ENCODE data around the gene SS18L1.

DNA sequence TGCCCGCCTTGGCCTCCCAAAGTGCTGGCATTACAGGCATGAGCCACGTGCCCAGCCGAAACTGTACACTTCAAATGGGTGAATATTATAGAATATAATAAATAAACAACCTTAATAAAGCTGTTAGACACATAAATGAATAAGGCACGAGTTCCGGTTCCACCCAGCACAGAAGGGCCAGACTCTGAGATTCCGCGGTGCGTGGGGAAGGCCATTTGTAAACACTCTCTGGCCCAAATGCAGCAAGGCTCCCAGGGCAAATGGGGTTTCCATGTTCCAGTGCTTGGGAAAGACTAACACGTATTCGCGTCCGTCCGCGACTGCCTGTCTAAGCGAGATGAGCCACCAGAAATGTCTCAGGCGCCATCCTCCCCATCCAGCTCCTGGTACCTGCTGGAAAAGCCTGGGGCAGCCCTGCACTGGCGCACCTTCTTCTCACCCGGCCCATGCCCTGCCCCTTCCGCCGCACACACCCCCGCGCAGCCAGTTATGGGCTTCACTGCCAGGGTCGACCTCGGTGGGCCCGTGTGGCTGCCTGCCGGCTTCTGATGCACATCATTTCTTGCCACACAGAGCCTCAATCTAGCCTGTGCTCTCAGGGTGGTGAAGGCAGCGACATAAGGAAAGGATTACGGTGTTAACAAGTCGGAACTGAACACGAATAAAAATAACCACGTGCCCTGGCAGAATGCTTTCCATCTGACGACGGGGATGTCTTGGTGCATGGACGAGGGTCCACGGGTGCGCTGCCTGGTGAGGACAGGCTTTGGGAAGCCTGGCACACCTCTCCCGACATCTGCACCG lies 26.8 kb upstream of the SS18L1 start:
- TF ChIP-seq POLR2AphosphoS5 (IDR thresholded peaks at IDR 0.05; ENCODE audit: low read depth): no peak
- TF ChIP-seq, protein P1, sequence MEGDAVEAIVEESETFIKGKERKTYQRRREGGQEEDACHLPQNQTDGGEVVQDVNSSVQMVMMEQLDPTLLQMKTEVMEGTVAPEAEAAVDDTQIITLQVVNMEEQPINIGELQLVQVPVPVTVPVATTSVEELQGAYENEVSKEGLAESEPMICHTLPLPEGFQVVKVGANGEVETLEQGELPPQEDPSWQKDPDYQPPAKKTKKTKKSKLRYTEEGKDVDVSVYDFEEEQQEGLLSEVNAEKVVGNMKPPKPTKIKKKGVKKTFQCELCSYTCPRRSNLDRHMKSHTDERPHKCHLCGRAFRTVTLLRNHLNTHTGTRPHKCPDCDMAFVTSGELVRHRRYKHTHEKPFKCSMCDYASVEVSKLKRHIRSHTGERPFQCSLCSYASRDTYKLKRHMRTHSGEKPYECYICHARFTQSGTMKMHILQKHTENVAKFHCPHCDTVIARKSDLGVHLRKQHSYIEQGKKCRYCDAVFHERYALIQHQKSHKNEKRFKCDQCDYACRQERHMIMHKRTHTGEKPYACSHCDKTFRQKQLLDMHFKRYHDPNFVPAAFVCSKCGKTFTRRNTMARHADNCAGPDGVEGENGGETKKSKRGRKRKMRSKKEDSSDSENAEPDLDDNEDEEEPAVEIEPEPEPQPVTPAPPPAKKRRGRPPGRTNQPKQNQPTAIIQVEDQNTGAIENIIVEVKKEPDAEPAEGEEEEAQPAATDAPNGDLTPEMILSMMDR (conservative IDR thresholded peaks at IDR 0.05; ENCODE audit: low read depth in 2 of 2): no peak
- TF ChIP-seq NANOG (IDR thresholded peaks at IDR 0.05; ENCODE audit: borderline replicate concordance): no peak
- no peak for TF ChIP-seq CREB1 (CRISPR knock-in tag; IDR thresholded peaks at IDR 0.05; ENCODE audit: low read depth)
- no peak for TF ChIP-seq EZH2 (IDR thresholded peaks at IDR 0.05; ENCODE audit: low read depth, unreplicated experiment)
- TF ChIP-seq EZH2phosphoT487 (IDR thresholded peaks at IDR 0.05; ENCODE audit: unreplicated experiment): no peak
- TF ChIP-seq ZNF331 (CRISPR knock-in tag; IDR thresholded peaks at IDR 0.05; ENCODE audit: low read depth): no peak
- TF ChIP-seq, protein P2, sequence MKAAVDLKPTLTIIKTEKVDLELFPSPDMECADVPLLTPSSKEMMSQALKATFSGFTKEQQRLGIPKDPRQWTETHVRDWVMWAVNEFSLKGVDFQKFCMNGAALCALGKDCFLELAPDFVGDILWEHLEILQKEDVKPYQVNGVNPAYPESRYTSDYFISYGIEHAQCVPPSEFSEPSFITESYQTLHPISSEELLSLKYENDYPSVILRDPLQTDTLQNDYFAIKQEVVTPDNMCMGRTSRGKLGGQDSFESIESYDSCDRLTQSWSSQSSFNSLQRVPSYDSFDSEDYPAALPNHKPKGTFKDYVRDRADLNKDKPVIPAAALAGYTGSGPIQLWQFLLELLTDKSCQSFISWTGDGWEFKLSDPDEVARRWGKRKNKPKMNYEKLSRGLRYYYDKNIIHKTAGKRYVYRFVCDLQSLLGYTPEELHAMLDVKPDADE (IDR thresholded peaks at IDR 0.05): no peak
- TF ChIP-seq, protein P3, sequence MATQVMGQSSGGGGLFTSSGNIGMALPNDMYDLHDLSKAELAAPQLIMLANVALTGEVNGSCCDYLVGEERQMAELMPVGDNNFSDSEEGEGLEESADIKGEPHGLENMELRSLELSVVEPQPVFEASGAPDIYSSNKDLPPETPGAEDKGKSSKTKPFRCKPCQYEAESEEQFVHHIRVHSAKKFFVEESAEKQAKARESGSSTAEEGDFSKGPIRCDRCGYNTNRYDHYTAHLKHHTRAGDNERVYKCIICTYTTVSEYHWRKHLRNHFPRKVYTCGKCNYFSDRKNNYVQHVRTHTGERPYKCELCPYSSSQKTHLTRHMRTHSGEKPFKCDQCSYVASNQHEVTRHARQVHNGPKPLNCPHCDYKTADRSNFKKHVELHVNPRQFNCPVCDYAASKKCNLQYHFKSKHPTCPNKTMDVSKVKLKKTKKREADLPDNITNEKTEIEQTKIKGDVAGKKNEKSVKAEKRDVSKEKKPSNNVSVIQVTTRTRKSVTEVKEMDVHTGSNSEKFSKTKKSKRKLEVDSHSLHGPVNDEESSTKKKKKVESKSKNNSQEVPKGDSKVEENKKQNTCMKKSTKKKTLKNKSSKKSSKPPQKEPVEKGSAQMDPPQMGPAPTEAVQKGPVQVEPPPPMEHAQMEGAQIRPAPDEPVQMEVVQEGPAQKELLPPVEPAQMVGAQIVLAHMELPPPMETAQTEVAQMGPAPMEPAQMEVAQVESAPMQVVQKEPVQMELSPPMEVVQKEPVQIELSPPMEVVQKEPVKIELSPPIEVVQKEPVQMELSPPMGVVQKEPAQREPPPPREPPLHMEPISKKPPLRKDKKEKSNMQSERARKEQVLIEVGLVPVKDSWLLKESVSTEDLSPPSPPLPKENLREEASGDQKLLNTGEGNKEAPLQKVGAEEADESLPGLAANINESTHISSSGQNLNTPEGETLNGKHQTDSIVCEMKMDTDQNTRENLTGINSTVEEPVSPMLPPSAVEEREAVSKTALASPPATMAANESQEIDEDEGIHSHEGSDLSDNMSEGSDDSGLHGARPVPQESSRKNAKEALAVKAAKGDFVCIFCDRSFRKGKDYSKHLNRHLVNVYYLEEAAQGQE (IDR thresholded peaks at IDR 0.05; ENCODE audit: unreplicated experiment): no peak
- no peak for TF ChIP-seq STAT1 (IDR thresholded peaks at IDR 0.05; ENCODE audit: unreplicated experiment)
- TF ChIP-seq JUNB (IDR thresholded peaks at IDR 0.05; ENCODE audit: unreplicated experiment): no peak
- no peak for TF ChIP-seq ZNF114 (CRISPR knock-in tag; IDR thresholded peaks at IDR 0.05)
- TF ChIP-seq, protein P4, sequence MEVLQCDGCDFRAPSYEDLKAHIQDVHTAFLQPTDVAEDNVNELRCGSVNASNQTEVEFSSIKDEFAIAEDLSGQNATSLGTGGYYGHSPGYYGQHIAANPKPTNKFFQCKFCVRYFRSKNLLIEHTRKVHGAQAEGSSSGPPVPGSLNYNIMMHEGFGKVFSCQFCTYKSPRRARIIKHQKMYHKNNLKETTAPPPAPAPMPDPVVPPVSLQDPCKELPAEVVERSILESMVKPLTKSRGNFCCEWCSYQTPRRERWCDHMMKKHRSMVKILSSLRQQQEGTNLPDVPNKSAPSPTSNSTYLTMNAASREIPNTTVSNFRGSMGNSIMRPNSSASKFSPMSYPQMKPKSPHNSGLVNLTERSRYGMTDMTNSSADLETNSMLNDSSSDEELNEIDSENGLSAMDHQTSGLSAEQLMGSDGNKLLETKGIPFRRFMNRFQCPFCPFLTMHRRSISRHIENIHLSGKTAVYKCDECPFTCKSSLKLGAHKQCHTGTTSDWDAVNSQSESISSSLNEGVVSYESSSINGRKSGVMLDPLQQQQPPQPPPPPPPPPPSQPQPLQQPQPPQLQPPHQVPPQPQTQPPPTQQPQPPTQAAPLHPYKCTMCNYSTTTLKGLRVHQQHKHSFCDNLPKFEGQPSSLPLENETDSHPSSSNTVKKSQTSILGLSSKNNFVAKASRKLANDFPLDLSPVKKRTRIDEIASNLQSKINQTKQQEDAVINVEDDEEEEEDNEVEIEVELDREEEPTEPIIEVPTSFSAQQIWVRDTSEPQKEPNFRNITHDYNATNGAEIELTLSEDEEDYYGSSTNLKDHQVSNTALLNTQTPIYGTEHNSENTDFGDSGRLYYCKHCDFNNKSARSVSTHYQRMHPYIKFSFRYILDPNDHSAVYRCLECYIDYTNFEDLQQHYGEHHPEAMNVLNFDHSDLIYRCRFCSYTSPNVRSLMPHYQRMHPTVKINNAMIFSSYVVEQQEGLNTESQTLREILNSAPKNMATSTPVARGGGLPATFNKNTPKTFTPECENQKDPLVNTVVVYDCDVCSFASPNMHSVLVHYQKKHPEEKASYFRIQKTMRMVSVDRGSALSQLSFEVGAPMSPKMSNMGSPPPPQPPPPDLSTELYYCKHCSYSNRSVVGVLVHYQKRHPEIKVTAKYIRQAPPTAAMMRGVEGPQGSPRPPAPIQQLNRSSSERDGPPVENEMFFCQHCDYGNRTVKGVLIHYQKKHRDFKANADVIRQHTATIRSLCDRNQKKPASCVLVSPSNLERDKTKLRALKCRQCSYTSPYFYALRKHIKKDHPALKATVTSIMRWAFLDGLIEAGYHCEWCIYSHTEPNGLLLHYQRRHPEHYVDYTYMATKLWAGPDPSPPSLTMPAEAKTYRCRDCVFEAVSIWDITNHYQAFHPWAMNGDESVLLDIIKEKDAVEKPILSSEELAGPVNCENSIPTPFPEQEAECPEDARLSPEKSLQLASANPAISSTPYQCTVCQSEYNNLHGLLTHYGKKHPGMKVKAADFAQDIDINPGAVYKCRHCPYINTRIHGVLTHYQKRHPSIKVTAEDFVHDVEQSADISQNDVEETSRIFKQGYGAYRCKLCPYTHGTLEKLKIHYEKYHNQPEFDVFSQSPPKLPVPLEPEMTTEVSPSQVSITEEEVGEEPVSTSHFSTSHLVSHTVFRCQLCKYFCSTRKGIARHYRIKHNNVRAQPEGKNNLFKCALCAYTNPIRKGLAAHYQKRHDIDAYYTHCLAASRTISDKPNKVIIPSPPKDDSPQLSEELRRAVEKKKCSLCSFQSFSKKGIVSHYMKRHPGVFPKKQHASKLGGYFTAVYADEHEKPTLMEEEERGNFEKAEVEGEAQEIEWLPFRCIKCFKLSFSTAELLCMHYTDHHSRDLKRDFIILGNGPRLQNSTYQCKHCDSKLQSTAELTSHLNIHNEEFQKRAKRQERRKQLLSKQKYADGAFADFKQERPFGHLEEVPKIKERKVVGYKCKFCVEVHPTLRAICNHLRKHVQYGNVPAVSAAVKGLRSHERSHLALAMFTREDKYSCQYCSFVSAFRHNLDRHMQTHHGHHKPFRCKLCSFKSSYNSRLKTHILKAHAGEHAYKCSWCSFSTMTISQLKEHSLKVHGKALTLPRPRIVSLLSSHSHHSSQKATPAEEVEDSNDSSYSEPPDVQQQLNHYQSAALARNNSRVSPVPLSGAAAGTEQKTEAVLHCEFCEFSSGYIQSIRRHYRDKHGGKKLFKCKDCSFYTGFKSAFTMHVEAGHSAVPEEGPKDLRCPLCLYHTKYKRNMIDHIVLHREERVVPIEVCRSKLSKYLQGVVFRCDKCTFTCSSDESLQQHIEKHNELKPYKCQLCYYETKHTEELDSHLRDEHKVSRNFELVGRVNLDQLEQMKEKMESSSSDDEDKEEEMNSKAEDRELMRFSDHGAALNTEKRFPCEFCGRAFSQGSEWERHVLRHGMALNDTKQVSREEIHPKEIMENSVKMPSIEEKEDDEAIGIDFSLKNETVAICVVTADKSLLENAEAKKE (CRISPR knock-in tag; IDR thresholded peaks at IDR 0.05): no peak
